HEK293 (cell line): ENCODE results near the gene CKS1B.

Experiments
- CTCF ChIA-PET: fragments of 350-600 bp; formaldehyde crosslinking; extraction: SDS; loops from one replicate; lab custom pipeline; 2021; ENCODE audit warnings: antibody characterized with exemption; lab: Yijun Ruan, JAX
- POLR2A ChIA-PET: fragments of 300-600 bp; formaldehyde crosslinking; extraction: SDS; loops from one replicate; lab custom pipeline; 2020; ENCODE audit warnings: antibody characterized with exemption, inconsistent platforms; lab: Yijun Ruan, JAX
- H3K27ac ChIP-seq: fragments of 200-500 bp; sonication (Bioruptor generic); 2 replicates; pipeline ENCODE4 v1.5.1; 2014; ENCODE audit warnings: low read depth, low read length, control low read depth, inconsistent platforms; ENCODE audit errors: extremely low read depth
- H3K36me3 ChIP-seq, 2 experiments: fragments of 200-500 bp in 1 of 2; sonication (Bioruptor generic) in 1 of 2; 1 replicate in 1 of 2; 2 replicates in 1 of 2; pipeline ENCODE4 v1.5.1; 2014 to 2017; ENCODE audit warnings: inconsistent platforms in 2 of 2, low read length in 2 of 2; ENCODE audit not compliant: control insufficient read depth in 2 of 2, insufficient read depth in 1 of 2
- H3K4me1 ChIP-seq: fragments of 200-500 bp; sonication (Bioruptor generic); 2 replicates; pipeline ENCODE4 v1.5.1; 2014; ENCODE audit warnings: mild to moderate bottlenecking, low read length, inconsistent platforms; ENCODE audit not compliant: control insufficient read depth, insufficient read depth
- H3K4me3 ChIP-seq: 2 replicates; pipeline ENCODE4 v1.5.1; 2011; ENCODE audit warnings: low read depth, mild to moderate bottlenecking, control low read depth, low read length, moderate library complexity
- H3K9me3 ChIP-seq: fragments of 200-500 bp; sonication (Bioruptor generic); 2 replicates; pipeline ENCODE4 v1.5.1; 2014; ENCODE audit warnings: low read depth, low read length, inconsistent platforms; ENCODE audit not compliant: control insufficient read depth, insufficient read depth
- KLF7 ChIP-seq: fragments of 450-650 bp; formaldehyde crosslinking; IDR thresholded peaks from 2 replicates; pipeline ENCODE4 v1.5.1; 2016; ENCODE audit warnings: missing biosample characterization, missing genetic modification characterization, borderline replicate concordance
- KLF9 ChIP-seq: fragments of 450-650 bp; formaldehyde crosslinking; IDR thresholded peaks from 2 replicates; pipeline ENCODE4 v1.5.1; 2016; ENCODE audit warnings: missing biosample characterization, missing genetic modification characterization, low read depth
- MZF1 ChIP-seq: fragments of 450-650 bp; formaldehyde crosslinking; IDR thresholded peaks from 2 replicates; pipeline ENCODE4 v1.5.1; 2017; ENCODE audit warnings: missing biosample characterization, missing genetic modification characterization, borderline replicate concordance
- SCRT1 ChIP-seq: fragments of 450-650 bp; formaldehyde crosslinking; IDR thresholded peaks from 2 replicates; pipeline ENCODE4 v1.5.1; 2016; ENCODE audit warnings: missing biosample characterization, missing genetic modification characterization, borderline replicate concordance
- ZBTB17 ChIP-seq: fragments of 450-650 bp; formaldehyde crosslinking; IDR thresholded peaks from 2 replicates; pipeline ENCODE4 v1.5.1; 2016; ENCODE audit warnings: missing biosample characterization, missing genetic modification characterization
- ZEB2 ChIP-seq: fragments of 450-650 bp; formaldehyde crosslinking; IDR thresholded peaks from 2 replicates; pipeline ENCODE4 v1.5.1; 2016; ENCODE audit warnings: missing biosample characterization, missing genetic modification characterization
- ZFHX2 ChIP-seq: fragments of 450-650 bp; formaldehyde crosslinking; conservative IDR thresholded peaks from 2 replicates; pipeline ENCODE4 v1.5.1; 2016; ENCODE audit warnings: missing biosample characterization, missing genetic modification characterization
- ZNF2 ChIP-seq: fragments of 450-650 bp; formaldehyde crosslinking; IDR thresholded peaks from 2 replicates; pipeline ENCODE4 v1.5.1; 2016; ENCODE audit warnings: missing biosample characterization, missing genetic modification characterization
- ZNF335 ChIP-seq: fragments of 450-650 bp; formaldehyde crosslinking; conservative IDR thresholded peaks from 2 replicates; pipeline ENCODE4 v1.5.1; 2016; ENCODE audit warnings: missing biosample characterization, missing genetic modification characterization
- ZNF37A ChIP-seq: fragments of 450-650 bp; IDR thresholded peaks from 2 replicates; pipeline ENCODE4 v1.5.1; 2018; ENCODE audit warnings: missing biosample characterization, missing genetic modification characterization
- ZNF423 ChIP-seq: fragments of 450-650 bp; formaldehyde crosslinking; IDR thresholded peaks from 2 replicates; pipeline ENCODE4 v1.5.1; 2016; ENCODE audit warnings: missing biosample characterization, missing genetic modification characterization
- ZNF530 ChIP-seq: fragments of 450-650 bp; formaldehyde crosslinking; IDR thresholded peaks from 2 replicates; pipeline ENCODE4 v1.5.1; 2016; ENCODE audit warnings: low read depth, missing biosample characterization, missing genetic modification characterization
- ZSCAN30 ChIP-seq: fragments of 450-650 bp; IDR thresholded peaks from 2 replicates; pipeline ENCODE4 v1.5.1; 2018; ENCODE audit warnings: missing biosample characterization, mild to moderate bottlenecking, missing genetic modification characterization, moderate library complexity
- TF ChIP-seq, protein P1 (sequence below): fragments of 450-650 bp; formaldehyde crosslinking; IDR thresholded peaks from 2 replicates; pipeline ENCODE4 v1.5.1; 2016; ENCODE audit warnings: missing biosample characterization, missing genetic modification characterization
- TF ChIP-seq, protein P2 (sequence below): fragments of 450-650 bp; formaldehyde crosslinking; IDR thresholded peaks from 2 replicates; pipeline ENCODE4 v1.5.1; 2016; ENCODE audit warnings: missing biosample characterization, missing genetic modification characterization
- TF ChIP-seq, protein P3 (sequence below): fragments of 450-650 bp; formaldehyde crosslinking; IDR thresholded peaks from 2 replicates; pipeline ENCODE4 v1.5.1; 2017; ENCODE audit warnings: missing biosample characterization, missing genetic modification characterization
- TF ChIP-seq, protein P4 (sequence below): fragments of 450-650 bp; formaldehyde crosslinking; IDR thresholded peaks from 2 replicates; pipeline ENCODE4 v1.5.1; 2016; ENCODE audit warnings: missing biosample characterization, missing genetic modification characterization
- TF ChIP-seq, protein P5 (sequence below): fragments of 450-650 bp; formaldehyde crosslinking; IDR thresholded peaks from 2 replicates; pipeline ENCODE4 v1.5.1; 2016; ENCODE audit warnings: missing biosample characterization, missing genetic modification characterization, low read depth
- TF ChIP-seq, protein P6 (sequence below): fragments of 450-650 bp; formaldehyde crosslinking; IDR thresholded peaks from 2 replicates; pipeline ENCODE4 v1.5.1; 2016; ENCODE audit warnings: missing biosample characterization, missing genetic modification characterization

Gene CKS1B

DNA sequence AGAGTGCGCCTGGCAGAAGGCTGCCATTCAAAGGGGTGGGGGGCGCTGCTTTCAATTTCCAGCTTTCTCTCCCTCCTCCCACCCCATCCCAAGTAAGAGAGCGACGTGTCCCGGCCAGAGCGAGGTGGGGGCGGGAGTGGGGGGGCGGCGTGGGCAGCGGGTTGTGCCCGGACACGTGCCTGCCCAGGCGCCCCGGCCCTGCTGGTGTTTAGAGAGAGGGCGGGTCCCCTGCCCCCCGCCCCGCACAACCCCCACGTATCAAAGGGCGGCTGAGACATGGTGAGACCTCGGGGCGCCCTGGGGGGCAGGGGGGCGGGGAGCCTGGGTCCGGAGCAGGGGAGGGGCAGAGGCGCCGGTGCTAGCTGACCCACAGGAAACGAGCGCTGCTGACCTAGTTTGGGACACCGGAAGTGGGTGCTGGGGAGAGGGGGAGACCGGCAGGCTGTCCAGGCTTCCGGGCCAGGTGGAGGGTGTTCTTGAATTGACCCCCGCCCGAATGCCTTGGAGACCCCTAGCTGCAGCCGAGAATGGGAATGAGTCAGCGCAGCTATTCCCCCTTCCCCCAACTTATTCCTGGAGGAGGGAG, 29.4 kb downstream of the CKS1B start (continued):
- TF ChIP-seq, protein P1, sequence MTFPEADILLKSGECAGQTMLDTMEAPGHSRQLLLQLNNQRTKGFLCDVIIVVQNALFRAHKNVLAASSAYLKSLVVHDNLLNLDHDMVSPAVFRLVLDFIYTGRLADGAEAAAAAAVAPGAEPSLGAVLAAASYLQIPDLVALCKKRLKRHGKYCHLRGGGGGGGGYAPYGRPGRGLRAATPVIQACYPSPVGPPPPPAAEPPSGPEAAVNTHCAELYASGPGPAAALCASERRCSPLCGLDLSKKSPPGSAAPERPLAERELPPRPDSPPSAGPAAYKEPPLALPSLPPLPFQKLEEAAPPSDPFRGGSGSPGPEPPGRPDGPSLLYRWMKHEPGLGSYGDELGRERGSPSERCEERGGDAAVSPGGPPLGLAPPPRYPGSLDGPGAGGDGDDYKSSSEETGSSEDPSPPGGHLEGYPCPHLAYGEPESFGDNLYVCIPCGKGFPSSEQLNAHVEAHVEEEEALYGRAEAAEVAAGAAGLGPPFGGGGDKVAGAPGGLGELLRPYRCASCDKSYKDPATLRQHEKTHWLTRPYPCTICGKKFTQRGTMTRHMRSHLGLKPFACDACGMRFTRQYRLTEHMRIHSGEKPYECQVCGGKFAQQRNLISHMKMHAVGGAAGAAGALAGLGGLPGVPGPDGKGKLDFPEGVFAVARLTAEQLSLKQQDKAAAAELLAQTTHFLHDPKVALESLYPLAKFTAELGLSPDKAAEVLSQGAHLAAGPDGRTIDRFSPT (tag by site-specific recombination) = peak; percentile 66; the same call in 1 of the 2 replicates
- TF ChIP-seq KLF9 (tag by site-specific recombination) = peak; percentile 51
- TF ChIP-seq, all 188 proteins: peak for 25

DNA sequence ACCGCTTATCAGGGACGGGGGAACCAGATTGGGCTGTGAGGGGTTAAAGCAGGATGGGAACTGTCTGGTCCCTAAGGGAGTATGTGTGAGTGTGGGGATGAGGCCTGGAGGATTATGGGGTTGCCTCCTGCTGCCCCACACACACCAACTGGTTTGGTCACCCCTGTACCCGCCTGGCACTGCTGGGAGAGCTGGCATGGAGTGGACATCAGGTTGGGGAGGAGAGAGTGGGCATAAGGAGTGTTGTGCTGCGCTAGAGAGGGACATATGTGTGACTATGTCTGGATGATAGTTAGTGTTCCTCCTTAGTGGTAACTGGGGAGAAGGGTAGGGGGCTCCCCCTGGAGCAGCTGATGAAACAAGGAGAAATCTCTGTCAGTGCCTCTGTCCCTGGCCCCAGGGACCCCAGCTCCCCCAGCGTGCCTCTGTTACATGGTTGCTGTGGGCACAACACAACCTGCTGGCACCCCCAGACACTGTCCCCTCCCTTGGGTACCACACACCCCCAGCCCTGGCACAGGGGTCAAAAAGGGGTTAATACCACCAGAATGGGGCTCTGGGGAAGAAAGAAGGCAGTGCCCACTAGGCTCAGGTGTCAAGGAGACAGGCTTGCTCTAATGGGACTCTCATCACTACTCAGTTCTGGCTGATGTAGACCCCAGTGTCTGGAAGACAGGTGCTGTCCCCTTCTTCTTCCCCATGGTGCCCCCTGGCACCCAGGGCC, 30.0 kb downstream of the CKS1B start:
- Histone ChIP-seq H3K4me1 (peaks cover 13% of the 10 kb centered on the region), H3K4me3 (peak overlapping the region; percentile 50), H3K27ac (peak overlapping the region; percentile 87; the same call in 1 of the 2 replicates), H3K36me3 (no peaks in the 10 kb centered on the region), H3K9me3 (no peaks in the 10 kb centered on the region)
- ChIA-PET CTCF (interaction anchor here (1.2 to 2.1 kb wide), 3 partner anchors 12 to 81 kb away, joined by 3 to 11 read pairs (median 5); partner anchors contain the start of gene ADAM15), POLR2A (interaction anchor here (0.9 to 2.1 kb wide), 4 partner anchors 8 to 43 kb away, joined by 3 to 9 read pairs (median 6); partner anchors contain the start of genes FLAD1 and PYGO2)
- no peak for TF ChIP-seq KLF7
- no peak for TF ChIP-seq ZFHX2 (tag by site-specific recombination)
- TF ChIP-seq, protein P2, sequence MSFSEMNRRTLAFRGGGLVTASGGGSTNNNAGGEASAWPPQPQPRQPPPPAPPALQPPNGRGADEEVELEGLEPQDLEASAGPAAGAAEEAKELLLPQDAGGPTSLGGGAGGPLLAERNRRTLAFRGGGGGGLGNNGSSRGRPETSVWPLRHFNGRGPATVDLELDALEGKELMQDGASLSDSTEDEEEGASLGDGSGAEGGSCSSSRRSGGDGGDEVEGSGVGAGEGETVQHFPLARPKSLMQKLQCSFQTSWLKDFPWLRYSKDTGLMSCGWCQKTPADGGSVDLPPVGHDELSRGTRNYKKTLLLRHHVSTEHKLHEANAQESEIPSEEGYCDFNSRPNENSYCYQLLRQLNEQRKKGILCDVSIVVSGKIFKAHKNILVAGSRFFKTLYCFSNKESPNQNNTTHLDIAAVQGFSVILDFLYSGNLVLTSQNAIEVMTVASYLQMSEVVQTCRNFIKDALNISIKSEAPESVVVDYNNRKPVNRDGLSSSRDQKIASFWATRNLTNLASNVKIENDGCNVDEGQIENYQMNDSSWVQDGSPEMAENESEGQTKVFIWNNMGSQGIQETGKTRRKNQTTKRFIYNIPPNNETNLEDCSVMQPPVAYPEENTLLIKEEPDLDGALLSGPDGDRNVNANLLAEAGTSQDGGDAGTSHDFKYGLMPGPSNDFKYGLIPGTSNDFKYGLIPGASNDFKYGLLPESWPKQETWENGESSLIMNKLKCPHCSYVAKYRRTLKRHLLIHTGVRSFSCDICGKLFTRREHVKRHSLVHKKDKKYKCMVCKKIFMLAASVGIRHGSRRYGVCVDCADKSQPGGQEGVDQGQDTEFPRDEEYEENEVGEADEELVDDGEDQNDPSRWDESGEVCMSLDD (tag by site-specific recombination) = 0 out of 2 replicates have a peak, but pooled peaks have one; percentile 47
- TF ChIP-seq, protein P3, sequence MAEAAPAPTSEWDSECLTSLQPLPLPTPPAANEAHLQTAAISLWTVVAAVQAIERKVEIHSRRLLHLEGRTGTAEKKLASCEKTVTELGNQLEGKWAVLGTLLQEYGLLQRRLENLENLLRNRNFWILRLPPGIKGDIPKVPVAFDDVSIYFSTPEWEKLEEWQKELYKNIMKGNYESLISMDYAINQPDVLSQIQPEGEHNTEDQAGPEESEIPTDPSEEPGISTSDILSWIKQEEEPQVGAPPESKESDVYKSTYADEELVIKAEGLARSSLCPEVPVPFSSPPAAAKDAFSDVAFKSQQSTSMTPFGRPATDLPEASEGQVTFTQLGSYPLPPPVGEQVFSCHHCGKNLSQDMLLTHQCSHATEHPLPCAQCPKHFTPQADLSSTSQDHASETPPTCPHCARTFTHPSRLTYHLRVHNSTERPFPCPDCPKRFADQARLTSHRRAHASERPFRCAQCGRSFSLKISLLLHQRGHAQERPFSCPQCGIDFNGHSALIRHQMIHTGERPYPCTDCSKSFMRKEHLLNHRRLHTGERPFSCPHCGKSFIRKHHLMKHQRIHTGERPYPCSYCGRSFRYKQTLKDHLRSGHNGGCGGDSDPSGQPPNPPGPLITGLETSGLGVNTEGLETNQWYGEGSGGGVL (tag by site-specific recombination) = peak; percentile 12; the same call in 1 of the 2 replicates
- no peak for TF ChIP-seq SCRT1
- no peak for TF ChIP-seq ZNF2 (tag by site-specific recombination)
- no peak for TF ChIP-seq ZSCAN30 (tag by site-specific recombination)
- no peak for TF ChIP-seq KLF9 (tag by site-specific recombination)
- TF ChIP-seq ZNF335 (tag by site-specific recombination) = no peak; the same call in none of the 2 replicates
- TF ChIP-seq ZNF530 = no peak
- TF ChIP-seq MZF1 = 0 out of 2 replicates have a peak, but pooled peaks have one; percentile 28
- TF ChIP-seq ZNF37A (tag by site-specific recombination) = no peak
- TF ChIP-seq, protein P4, sequence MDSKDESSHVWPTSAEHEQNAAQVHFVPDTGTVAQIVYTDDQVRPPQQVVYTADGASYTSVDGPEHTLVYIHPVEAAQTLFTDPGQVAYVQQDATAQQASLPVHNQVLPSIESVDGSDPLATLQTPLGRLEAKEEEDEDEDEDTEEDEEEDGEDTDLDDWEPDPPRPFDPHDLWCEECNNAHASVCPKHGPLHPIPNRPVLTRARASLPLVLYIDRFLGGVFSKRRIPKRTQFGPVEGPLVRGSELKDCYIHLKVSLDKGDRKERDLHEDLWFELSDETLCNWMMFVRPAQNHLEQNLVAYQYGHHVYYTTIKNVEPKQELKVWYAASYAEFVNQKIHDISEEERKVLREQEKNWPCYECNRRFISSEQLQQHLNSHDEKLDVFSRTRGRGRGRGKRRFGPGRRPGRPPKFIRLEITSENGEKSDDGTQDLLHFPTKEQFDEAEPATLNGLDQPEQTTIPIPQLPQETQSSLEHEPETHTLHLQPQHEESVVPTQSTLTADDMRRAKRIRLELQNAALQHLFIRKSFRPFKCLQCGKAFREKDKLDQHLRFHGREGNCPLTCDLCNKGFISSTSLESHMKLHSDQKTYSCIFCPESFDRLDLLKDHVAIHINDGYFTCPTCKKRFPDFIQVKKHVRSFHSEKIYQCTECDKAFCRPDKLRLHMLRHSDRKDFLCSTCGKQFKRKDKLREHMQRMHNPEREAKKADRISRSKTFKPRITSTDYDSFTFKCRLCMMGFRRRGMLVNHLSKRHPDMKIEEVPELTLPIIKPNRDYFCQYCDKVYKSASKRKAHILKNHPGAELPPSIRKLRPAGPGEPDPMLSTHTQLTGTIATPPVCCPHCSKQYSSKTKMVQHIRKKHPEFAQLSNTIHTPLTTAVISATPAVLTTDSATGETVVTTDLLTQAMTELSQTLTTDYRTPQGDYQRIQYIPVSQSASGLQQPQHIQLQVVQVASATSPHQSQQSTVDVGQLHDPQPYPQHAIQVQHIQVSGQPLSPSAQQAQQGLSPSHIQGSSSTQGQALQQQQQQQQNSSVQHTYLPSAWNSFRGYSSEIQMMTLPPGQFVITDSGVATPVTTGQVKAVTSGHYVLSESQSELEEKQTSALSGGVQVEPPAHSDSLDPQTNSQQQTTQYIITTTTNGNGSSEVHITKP (tag by site-specific recombination) = peak; percentile 75; the same call in 1 of the 2 replicates
- TF ChIP-seq, protein P5, sequence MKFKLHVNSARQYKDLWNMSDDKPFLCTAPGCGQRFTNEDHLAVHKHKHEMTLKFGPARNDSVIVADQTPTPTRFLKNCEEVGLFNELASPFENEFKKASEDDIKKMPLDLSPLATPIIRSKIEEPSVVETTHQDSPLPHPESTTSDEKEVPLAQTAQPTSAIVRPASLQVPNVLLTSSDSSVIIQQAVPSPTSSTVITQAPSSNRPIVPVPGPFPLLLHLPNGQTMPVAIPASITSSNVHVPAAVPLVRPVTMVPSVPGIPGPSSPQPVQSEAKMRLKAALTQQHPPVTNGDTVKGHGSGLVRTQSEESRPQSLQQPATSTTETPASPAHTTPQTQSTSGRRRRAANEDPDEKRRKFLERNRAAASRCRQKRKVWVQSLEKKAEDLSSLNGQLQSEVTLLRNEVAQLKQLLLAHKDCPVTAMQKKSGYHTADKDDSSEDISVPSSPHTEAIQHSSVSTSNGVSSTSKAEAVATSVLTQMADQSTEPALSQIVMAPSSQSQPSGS (tag by site-specific recombination) = no peak
- TF ChIP-seq, protein P6, sequence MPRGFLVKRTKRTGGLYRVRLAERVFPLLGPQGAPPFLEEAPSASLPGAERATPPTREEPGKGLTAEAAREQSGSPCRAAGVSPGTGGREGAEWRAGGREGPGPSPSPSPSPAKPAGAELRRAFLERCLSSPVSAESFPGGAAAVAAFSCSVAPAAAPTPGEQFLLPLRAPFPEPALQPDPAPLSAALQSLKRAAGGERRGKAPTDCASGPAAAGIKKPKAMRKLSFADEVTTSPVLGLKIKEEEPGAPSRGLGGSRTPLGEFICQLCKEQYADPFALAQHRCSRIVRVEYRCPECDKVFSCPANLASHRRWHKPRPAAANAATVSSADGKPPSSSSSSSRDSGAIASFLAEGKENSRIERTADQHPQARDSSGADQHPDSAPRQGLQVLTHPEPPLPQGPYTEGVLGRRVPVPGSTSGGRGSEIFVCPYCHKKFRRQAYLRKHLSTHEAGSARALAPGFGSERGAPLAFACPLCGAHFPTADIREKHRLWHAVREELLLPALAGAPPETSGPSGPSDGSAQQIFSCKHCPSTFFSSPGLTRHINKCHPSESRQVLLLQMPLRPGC (tag by site-specific recombination) = no peak
- TF ChIP-seq ZBTB17 (tag by site-specific recombination) = peak; percentile 23; the same call in 1 of the 2 replicates
- TF ChIP-seq ZNF423 (tag by site-specific recombination) = no peak
- peak; percentile 48; the same call in 1 of the 2 replicates for TF ChIP-seq ZEB2 (tag by site-specific recombination)
